ENCODE measurements around the gene SLN. TPM values are rescaled to one million over a fixed set of nuclear protein-coding genes. Genes with fewer than 3 reads are reported as not detected.

Gene SLN
- total and polyA plus RNA-seq, 10 of the 15 experiments (the other 5 are each of a cell fraction or from before 2014, with no cell fraction given), result 0.39 TPM; not detected in 9

GRCh38 chr11:107665018-107665417, 46.8 kb downstream of the SLN start:
- TF ChIP-seq ZBED1 (IDR thresholded peaks at IDR 0.05; ENCODE audit: borderline replicate concordance) (no peak), RELB (IDR thresholded peaks at IDR 0.05; ENCODE audit: low read depth) (no peak), ZNF622 (IDR thresholded peaks at IDR 0.05) (no peak), RELA (IDR thresholded peaks at IDR 0.05; ENCODE audit: borderline replicate concordance, partially characterized antibody) (no peak), USF2 (IDR thresholded peaks at IDR 0.05; ENCODE audit: borderline replicate concordance, low read depth, low read length) (no peak), IRF5 (IDR thresholded peaks at IDR 0.05; ENCODE audit: borderline replicate concordance) (no peak), SIX5 (IDR thresholded peaks at IDR 0.05; ENCODE audit: low read depth, low read length, severe bottlenecking) (no peak)
- H3K9ac ChIP-seq (ENCODE audit: control insufficient read depth, insufficient read depth, low read length), result no peak overlapping the region
- no peak overlapping the region for H3K27ac ChIP-seq (ENCODE audit: control insufficient read depth, insufficient read depth)
- no peak overlapping the region for H3K4me2 ChIP-seq (ENCODE audit: control insufficient read depth, insufficient read depth)
- SMC1A ChIA-PET (ENCODE audit: uncharacterized antibody, unreplicated experiment), result interaction anchor here (0.6 to 1.3 kb wide), 3 partner anchors 13 to 234 kb away, joined by 3 to 6 read pairs (median 4); no protein-coding TSS in a partner anchor
- WGBS (ENCODE audit: insufficient coverage, insufficient replicate concordance, low lambda C conversion rate, missing lambda C conversion rate), result 50% methylated on average over 10 of the region's 10 CpGs
- DNase-seq (ENCODE audit: low read depth, low spot score) (no peak), ATAC-seq (no peak), FAIRE-seq (no peak)
- intact Hi-C loops (cut with micrococcal nuclease; ENCODE audit: unreplicated experiment), result no loop called here
- no peaks in the 10 kb centered on the region for H3K4me1 ChIP-seq (ENCODE audit: control insufficient read depth, insufficient read depth, low read length)
- POLR2A ChIA-PET, result no interaction called here
- H3K36me3 ChIP-seq (ENCODE audit: control insufficient read depth in 2 of 2, insufficient read depth in 2 of 2, low read length in 1 of 2), result no peaks in the 10 kb centered on the region
- no peaks in the 10 kb centered on the region for H3K9me3 ChIP-seq (replicated peaks; ENCODE audit: control insufficient read depth, insufficient read depth, low read length)
- CTCF ChIA-PET, result interaction anchor here (1.0 to 2.1 kb wide), 6 partner anchors 10 to 106 kb away, joined by 3 to 13 read pairs (median 4); no protein-coding TSS in a partner anchor
- RAD21 ChIA-PET (ENCODE audit: unreplicated experiment), result no interaction called here
- no peaks in the 10 kb centered on the region for H4K20me1 ChIP-seq (ENCODE audit: control insufficient read depth, insufficient read depth)
- H3K27me3 ChIP-seq (replicated peaks in 1 of 2; ENCODE audit: control insufficient read depth in 2 of 2, insufficient read depth in 2 of 2, low read length in 1 of 2), result peaks cover 0 to 2% of the 10 kb centered on the region in 2 experiments; a peak in 2 of 4 replicates
- no TSS peak for BruUV-seq (replicated peaks)
- H2AFZ ChIP-seq (ENCODE audit: control insufficient read depth, low read depth, low read length), result no peak overlapping the region
- no peak overlapping the region for H3K4me3 ChIP-seq
- in situ Hi-C loops (cut with MboI), result no loop called here
- no peaks in the 10 kb centered on the region for H3K79me2 ChIP-seq (ENCODE audit: control insufficient read depth, insufficient read depth, low read length)

All from GM12878 (cell line).